GM18520 (cell line): ENCODE measurements around the gene S100B.

Experiments
- ATAC-seq: cut with Tn5 transposase; IDR thresholded peaks from one replicate; pipeline ENCODE4 v1.9.1; 2021; ENCODE audit not compliant: unreplicated experiment

The S100B gene

GRCh38 chr21:46562472-46562871, 42.4 kb downstream of the S100B start:
- no peak for ATAC-seq

- no peak for ATAC-seq
Observed at GRCh38 chr21:46561445-46562090, 43.3 kb downstream of the S100B start.

- ATAC-seq, result no peak
Observed at GRCh38 chr21:46560568-46561444, 44.1 kb downstream of the S100B start.

- no peak for ATAC-seq
Observed at GRCh38 chr21:46559291-46559983, 45.4 kb downstream of the S100B start.

GRCh38 chr21:46557919-46558392, 46.9 kb downstream of the S100B start:
- ATAC-seq, result no peak

GRCh38 chr21:46557469-46557868, 47.4 kb downstream of the S100B start:
- no peak for ATAC-seq

GRCh38 chr21:46556802-46557201, 48.1 kb downstream of the S100B start:
- no peak for ATAC-seq

GRCh38 chr21:46555678-46556077, 49.2 kb downstream of the S100B start:
- ATAC-seq, result no peak

GRCh38 chr21:46555225-46555617, 49.7 kb downstream of the S100B start:
- ATAC-seq, result no peak

GRCh38 chr21:46554431-46555224, 50.3 kb downstream of the S100B start:
- no peak for ATAC-seq

- no peak for ATAC-seq
Observed at GRCh38 chr21:46553993-46554392, 50.9 kb downstream of the S100B start.

- no peak for ATAC-seq
Observed at GRCh38 chr21:46552865-46553379, 52.0 kb downstream of the S100B start.

GRCh38 chr21:46552274-46552673, 52.6 kb downstream of the S100B start:
- ATAC-seq, result no peak

- ATAC-seq, result no peak
Observed at GRCh38 chr21:46551636-46552241, 53.1 kb downstream of the S100B start.

- no peak for ATAC-seq
Observed at GRCh38 chr21:46550116-46550941, 54.6 kb downstream of the S100B start.

GRCh38 chr21:46549650-46550049, 55.2 kb downstream of the S100B start:
- ATAC-seq, result no peak
